Activated CD8-positive, alpha-beta memory T cell treated with anti-CD3 and anti-CD28 coated beads for 4 hours (primary cell): ENCODE data around the gene CPPED1.
"Not testable (repeated sequence)": the region's sequence is repeated elsewhere in the genome, so short reads cannot be mapped to it uniquely, and the experiment has no call there.

Experiments used
- DNase-seq, 2 donors: peaks; one replicate each; pipeline ENCODE4 v3.0.0-alpha.2; 2020; ENCODE audit warnings: low read depth in 2 of 2

CPPED1 gene

GRCh38 chr16:12803203-12804093, at the start of gene CPPED1:
Gene CPPED1, minus strand, starts transcription at chr16:12803887. Its CDS starts 111 bp downstream, at chr16:12803776.
- DNase-seq: peak; percentile 69 to 76

- no peak for DNase-seq
These were observed 46.5 kb upstream of the CPPED1 start for GRCh38 chr16:12850186-12850585.

- no peak for DNase-seq
These were observed 42.9 kb upstream of the CPPED1 start for GRCh38 chr16:12846592-12846991.

GRCh38 chr16:12845282-12845681, 41.6 kb upstream of the CPPED1 start:
- no peak for DNase-seq

- DNase-seq: no peak
These were observed 34.1 kb upstream of the CPPED1 start for GRCh38 chr16:12837756-12838155.

GRCh38 chr16:12837291-12837690, 33.6 kb upstream of the CPPED1 start:
- no peak for DNase-seq

- DNase-seq: no peak
These were observed 30.2 kb upstream of the CPPED1 start for GRCh38 chr16:12833926-12834325.

- DNase-seq: no peak
These were observed 25.6 kb upstream of the CPPED1 start for GRCh38 chr16:12829096-12829888.

GRCh38 chr16:12828206-12828605, 24.5 kb upstream of the CPPED1 start:
- no peak for DNase-seq

GRCh38 chr16:12826559-12826958, 22.9 kb upstream of the CPPED1 start:
- DNase-seq: no peak

GRCh38 chr16:12819126-12820117, 15.7 kb upstream of the CPPED1 start:
- peak; percentile 47 to 53 for DNase-seq

GRCh38 chr16:12818326-12818725, 14.6 kb upstream of the CPPED1 start:
- no peak for DNase-seq

- not testable (repeated sequence) for DNase-seq
These were observed 13.1 kb upstream of the CPPED1 start for GRCh38 chr16:12816791-12817214.

- no peak for DNase-seq
These were observed 11.7 kb upstream of the CPPED1 start for GRCh38 chr16:12815361-12815760.

GRCh38 chr16:12813734-12814133, 10.0 kb upstream of the CPPED1 start:
- DNase-seq: not testable (repeated sequence)

- DNase-seq: not testable (repeated sequence)
These were observed 9.6 kb upstream of the CPPED1 start for GRCh38 chr16:12813321-12813720.

- DNase-seq: no peak
These were observed 8.0 kb upstream of the CPPED1 start for GRCh38 chr16:12811441-12812383.

GRCh38 chr16:12805066-12805465, 1.4 kb upstream of the CPPED1 start:
- no peak for DNase-seq

GRCh38 chr16:12804395-12804794, 708 bp upstream of the CPPED1 start:
- no peak for DNase-seq

- no peak for DNase-seq
These were observed 1.0 kb downstream of the CPPED1 start for GRCh38 chr16:12802661-12803060.
